Endometrium (tissue), 2 donors: Measurements from ENCODE around the gene SERAC1.
"Not testable (repeated sequence)": the region's sequence is repeated elsewhere in the genome, so short reads cannot be mapped to it uniquely, and the experiment has no call there.

Source experiments
- FAIRE-seq: peaks from 2 replicates; lab custom pipeline; 2012; peaks lifted over from hg19 to GRCh38; lab: Jason Lieb, UNC
- donor health status: control.
- donor health status: control.

SERAC1 gene

DNA sequence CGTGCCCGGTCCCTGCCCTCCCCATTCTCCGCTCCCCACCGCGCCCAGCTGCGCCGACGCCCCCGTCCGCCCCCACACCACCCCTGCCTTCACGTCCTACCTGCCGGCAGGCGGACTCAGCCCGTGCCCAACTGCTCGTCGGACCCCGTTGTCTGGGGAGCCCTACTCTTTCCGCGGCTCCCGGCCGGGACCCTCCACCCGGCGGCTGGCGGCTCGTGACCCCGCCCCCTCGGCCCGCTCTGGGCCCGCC, at the start of gene SERAC1:
SERAC1 (minus strand) TSS at position 223 of the 250 bp plus-strand sequence. CDS start 9,899 bp downstream, outside the sequence.
- FAIRE-seq, result no peak

DNA sequence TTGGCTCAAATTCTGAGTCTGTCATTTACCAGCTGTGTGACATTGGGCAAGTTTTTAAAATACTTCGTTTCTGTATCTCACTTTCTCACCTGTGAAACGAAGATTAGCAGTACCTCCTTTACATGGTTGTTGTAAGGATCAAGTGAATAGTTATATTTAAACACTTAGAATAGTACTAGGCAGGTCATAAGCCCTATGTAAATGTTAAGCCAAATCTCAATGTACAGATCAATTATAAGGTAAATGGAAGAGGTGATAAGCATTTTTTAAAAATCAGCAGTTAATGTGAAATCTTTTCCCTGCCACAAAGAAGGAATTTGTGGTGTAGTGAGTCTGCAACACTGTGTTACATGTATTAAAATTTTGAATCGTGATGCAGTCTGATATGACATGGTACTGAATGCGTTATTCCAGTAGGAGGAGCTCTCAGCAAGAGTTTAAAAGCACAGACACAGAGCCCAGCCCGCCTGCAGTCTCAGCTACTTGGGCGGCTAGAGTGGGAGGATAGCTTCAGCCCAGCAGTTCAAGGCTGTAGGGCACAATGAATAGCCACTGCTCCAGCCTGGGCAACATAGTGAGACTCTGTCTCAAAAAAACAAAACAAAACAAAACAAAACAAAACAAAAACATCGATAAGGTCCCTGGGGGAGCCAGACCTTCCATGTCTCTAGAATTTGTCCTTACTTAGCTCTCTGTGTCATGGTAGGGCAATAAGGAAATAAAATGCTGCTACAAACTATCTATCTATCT, 46.0 kb upstream of the SERAC1 start:
- peak; percentile 48 for FAIRE-seq

DNA sequence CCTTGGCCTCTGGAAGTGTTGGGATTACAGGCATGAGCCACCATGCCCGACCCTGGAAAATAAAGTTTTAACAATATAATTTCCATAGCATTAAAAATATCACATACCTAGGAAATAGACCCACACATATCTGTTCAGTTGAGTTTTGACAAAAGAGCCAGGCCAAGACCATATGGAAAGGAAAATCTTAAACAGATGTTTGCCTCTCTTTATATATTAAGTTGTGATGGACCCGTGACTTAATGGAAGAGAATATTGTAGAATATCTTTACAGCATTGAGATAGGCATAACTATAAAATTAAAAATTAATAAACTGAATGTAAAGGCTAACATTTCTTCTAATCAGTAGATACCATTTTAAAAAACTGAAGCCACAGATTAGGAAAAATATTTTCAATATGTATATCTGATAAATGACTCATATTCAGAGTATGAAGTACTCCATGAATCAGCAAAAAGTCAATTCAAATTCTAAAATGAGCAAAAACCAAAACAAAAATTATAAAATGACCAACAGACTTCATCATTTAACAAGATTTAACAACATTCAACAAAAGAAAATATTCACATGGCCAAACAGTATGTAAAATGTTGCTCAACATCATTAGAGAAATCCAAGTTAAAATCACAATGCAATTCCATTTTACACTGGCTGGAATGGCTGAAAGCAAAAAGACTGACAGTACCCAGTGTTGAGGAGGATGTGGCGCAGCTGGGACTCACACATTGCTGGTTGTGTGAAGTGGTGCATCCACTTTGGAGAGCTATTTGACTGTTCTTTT, 43.4 kb upstream of the SERAC1 start:
- FAIRE-seq, result no peak

DNA sequence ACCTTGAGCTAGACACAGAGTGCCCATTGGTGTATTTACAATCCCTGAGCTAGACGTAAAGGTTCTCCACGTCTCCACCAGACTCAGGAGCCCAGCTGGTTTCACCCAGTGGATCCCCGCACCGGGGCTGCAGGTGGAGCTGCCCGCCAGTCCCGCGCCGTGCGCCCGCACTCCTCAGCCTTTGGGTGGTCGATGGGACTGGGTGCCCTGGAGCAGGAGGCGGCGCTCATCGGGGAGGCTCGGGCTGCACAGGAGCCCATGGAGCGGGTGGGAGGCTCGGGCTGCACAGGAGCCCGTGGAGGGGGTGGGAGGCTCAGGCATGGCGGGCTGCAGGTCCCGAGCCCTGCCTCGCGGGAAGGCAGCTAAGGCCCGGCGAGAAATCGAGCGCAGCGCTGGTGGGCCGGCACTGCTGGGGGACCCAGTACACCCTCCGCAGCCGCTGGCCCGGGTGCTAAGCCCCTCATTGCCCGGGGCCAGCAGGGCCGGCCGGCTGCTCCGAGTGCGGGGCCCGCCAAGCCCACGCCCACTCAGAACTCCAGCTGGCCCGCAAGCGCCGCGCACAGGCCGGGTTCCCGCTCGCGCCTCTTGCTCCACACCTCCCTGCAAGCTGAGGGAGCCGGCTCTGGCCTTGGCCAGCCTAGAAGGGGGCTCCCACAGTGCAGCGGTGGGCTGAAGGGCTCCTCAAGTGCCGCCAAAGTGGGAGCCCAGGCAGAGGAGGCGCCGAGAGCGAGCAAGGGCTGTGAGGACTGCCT, 41.7 kb upstream of the SERAC1 start:
- FAIRE-seq, result not testable (repeated sequence)

DNA sequence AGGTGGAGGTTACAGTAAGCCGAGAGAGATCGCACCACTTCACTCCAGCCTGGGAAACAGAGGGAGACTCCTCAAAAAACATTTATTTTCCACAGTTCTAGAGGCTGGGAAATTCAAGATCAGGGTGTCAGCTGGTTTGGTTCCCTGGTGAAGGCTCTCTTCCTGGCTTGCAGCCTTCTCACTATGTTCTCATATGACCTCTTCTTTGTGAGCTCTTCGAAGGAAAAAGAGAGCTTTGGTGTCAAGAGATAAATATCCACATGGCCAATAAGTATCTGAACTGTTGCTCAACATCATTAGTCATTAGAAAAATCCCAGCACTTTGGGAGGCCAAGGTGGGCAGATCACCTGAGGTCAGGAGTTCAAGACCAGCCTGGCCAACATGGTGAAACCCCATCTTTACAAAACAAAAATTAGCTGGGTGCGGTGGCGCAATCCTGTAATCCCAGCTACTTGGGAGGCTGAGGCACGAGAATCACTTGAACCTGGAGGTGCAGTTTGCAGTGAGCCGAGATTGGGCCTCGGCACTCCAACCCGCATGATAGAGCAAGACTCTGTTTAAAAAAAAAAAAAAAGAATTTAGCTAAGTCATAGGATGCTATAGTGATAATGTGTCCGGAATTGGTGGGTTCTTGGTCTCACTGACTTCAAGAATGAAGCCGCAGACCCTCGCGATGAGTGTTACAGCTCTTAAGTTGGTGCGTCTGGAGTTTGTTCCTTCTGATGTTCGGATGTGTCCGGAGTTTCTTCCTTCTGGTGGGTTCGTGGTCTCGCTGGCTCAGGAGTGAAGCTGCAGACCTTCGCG, 40.4 kb upstream of the SERAC1 start:
- not testable (repeated sequence) for FAIRE-seq

DNA sequence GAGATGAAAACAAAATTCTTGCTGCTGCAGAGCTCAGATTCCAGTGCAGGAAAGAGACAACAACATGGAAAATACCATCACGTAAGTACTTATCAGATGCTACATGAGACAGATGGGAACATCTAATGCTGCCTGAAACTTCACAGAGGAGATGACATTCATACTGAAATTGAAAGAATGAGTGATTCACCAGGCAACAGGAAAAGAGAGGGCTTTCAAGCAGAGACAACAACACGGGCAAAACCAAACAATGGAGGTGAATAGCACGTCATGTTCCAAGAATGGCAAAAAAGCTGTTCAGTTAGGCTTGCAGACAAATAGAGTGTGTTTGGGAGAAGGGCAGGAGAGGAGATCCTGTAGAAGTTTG, 39.3 kb upstream of the SERAC1 start:
- no peak for FAIRE-seq

DNA sequence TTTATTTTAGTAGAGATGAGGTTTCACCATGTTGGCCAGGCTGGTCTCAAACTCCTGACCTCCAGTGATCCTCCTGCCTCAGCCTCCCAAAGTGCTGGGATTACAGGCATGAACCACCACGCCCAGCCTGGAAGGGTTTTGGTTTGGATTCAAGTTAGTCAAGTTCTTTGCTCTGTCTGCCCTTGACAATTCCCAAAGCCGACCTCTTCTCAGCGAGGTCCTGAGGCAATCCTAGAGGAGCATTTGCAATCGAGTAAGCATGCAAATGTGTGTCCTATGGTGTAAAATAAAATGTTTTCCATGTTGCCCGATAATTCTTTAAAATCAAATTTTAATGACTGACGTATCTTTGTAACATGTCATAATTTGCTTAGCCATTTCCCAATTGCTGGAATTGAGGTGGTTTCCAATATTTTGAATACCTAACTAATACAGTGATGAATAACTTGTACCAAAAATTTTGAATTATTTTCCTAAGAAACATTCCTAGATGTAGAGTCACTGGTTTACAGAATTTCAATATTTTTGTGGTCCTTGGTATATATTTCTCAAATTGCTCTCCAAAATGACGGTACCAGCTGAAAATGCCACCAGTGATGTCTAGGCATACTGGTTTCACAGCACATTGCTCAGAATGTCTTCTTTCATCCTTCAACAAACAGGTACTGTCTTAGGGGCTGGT, 38.8 kb upstream of the SERAC1 start:
- FAIRE-seq, result no peak

DNA sequence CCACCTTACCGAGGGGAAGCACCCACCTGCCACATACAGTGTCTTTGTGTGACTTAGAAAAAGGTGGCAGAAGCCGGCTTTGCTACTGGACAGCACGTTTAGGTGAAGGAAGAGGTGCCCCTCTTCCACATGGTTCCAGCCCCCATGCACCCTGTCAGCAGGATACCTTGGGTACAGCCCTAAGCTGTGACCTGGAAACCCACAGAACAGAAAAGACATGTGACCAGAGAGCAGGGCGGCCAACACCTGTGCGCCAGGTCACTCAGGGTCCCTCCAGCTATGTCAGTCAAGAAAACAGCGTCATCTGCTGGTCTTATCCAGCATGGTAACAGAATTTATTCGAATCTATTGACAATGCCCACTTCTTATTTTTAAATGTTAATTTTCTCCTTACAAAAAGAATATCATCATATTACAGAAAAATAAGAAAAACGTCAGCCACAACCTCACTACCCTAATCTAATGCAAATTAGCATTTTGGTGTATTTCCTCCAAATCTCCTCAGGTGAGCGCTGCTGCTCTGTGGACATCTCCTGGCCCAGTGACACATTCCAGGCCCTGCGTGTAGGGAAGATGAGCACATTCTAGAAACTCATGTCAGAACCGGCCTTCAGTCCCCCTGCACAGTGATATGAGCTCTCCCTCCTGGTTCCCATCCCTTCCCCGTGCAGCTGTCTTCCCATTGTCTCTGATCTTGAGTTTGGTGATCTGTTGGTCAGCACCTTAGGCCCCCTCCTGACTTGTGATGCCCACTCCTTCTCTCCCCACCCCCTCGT, 37.3 kb upstream of the SERAC1 start:
- FAIRE-seq, result no peak

DNA sequence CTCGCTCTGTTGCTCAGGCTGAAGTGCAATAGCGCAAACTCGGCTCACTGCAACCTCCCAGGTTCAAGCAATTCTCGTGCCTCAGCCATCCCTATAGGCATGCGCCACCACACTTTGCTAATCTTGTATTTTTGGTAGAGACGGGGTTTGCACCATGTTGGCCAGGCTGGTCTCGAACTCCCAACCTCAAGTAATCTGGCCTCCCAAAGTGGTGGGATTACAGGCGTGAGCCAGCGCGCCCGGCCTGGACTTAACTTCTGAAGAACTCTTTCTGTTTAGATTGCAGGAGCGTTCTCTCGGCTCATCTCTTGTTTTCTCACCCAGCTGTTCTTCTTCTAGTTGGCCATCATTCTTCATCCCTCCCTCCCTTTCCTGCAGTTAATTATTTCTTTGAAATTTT, 30.4 kb upstream of the SERAC1 start:
- FAIRE-seq, result no peak

DNA sequence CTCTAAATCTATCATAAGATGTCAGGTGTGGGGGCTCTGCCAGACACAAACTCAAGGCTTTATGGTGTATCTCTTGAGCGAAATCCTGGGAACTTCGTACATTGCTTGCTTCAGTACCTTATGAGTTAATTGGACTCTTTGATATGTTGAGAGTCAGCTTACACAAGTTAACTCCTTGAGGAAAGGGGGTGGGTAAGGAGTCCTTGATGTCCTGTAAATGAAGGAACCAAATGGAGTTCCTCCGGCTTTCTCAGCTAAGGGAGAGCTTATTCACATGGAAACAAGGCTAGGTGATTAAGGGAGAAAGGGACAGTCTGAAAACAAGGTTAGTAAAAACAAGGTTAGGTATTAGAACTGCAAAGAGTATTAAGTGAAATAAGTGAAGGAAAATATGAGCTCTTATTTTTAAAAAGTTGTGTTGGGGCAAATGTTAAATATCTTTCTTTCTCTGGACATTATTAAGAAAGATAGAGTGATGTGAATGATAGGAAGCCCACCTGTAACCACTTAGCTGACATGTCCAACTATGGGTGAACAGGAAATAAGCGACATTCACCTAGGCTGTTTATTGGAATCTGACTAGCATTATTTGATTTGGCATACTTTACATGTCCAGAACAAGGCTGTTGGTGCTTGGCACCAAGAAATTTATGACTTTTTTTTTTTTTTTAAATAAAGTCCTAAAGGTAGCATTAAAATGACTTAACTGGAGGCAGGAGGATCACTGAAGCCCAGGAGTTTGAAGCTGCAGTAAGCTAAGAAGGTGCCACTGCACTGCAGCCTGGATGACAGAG, 26.6 kb upstream of the SERAC1 start:
- no peak for FAIRE-seq

DNA sequence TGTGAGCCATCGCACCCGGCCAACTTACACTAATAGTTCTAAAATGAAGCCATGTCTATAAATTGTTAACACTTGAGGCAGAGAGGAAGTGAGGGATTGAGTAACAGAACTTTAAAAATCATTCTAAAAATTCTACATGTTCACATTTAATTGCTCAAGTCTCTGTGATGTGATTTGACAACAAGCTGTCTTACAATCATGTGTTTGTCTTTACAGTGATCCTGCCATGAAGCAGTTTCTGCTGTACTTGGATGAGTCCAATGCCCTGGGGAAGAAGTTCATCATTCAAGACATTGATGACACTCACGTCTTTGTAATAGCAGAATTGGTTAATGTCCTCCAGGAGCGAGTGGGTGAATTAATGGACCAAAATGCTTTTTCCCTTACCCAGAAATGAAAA, 23.7 kb upstream of the SERAC1 start:
- no peak for FAIRE-seq

DNA sequence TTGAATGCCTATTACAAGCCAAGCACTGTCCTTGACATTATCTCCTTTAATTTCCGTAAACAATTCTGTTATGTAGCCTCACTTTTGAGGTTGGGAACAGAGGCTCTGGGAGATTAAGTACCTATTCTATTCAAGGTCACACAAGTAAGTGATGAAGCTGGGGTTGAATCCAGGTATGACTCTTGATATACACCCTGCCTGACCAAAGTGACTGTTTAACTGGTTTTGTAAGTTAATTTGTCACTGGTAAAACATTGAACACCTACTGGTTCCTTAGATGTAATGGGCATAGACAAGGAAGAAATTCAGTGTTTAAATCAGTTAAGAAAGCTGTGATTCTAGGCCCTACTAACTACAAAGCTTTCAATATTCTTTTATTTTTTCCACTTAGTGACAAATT, 23.0 kb upstream of the SERAC1 start:
- no peak for FAIRE-seq

DNA sequence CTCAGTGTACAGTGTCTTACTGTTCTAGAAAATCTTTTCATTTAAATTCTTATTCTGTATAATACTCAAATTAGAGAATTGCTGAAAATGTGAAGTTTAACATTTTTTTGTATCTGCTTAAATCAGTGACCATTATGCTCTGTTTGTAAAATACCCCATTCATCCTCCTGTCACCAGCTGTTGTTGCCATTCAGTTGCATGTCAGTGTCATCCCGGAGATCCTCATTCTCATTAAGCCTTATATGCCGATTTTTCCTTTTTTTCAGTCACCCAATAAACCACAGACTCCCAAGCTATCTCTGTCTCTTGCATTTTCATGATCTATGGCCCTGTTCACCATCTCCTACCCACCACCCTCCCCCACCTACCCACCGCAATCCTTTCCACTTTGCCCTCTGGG, 20.5 kb upstream of the SERAC1 start:
- no peak for FAIRE-seq

DNA sequence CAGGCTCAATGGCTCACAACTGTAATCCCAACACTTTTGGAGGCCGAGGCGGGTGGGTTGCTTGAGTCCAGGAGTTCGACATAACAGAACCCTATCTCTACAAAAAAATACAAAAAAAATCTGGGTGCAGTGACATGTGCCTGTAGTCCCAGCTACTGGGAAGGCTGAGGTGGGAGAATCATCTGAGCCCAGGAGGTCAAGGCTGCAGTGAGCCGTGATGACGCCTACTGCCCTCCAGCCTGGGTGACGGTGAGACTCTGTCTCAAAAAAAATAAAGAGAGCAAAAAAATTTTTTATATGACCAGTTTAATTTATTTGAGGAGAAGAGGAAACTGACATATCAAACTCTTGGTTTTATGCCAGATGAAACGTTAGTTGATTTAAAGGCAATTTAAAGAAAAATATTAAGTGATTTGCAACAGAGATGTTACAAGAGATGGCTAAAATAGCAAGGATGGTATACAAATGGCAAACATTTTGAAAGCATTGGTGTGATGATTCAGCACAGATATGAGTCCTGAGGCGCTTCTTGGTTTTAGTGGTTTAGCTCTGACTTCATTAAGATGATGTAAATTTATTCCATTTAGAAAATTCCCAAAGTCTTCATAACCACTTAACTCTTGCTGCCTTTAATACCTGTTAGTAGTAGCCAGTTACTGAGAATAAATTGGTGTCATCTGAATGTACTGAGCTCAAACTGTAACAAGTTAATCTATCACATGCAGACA, 17.8 kb upstream of the SERAC1 start:
- no peak for FAIRE-seq

DNA sequence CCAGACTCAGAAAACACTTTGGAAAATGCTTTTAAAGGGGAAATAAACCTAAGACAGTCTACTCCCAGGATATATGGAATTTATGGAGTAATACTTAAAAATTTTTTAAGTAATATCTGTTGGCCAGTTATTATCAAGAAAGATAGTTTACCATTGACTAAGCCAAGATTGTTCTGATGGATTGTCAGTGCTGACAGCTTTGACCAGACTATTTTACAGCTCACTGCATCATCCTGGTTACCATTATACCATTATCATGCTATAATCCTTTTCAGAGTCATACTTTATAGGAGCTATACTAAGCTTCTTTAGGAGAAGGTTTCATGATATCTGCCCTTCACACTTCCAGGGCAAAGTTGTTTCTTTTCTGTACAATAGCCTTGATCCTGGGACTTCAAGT, 16.5 kb upstream of the SERAC1 start:
- FAIRE-seq, result no peak

DNA sequence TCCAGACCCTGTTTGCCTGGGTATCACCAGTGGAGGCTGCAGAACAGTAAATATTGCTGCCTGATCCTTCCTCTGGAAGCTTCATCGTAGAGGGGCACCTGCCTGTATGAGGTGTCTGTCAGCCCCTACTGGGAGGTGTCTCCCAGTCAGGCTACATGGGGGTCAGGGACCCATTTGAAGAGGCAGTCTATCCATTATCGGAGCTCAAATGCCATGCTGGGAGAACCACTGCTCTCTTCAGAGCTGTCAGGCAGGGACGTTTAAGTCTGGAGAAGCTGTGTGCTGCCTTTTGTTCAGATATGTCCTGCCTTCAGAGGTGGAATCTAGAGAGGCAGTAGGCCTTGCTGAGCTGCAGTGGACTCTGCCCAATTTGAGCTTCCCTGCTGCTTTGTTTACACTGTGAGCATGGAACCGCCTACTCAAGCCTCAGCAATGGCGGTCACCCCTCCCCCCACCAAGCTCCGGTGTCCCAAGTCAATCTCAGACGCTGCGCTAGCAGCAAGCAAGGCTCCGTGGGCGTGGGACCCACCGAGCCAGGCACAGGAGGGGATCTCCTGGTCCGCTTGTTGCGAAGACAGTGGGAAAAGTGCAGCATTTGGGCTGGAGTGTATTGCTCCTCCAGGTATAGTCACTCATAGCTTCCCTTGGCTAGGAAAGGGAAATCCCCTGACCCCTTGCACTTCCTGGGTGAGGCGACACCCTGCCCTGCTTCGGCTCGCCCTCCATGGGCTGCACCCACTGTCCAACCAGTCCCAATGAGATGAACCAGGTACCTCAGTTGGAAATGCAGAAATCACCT, 15.3 kb upstream of the SERAC1 start:
- not testable (repeated sequence) for FAIRE-seq

DNA sequence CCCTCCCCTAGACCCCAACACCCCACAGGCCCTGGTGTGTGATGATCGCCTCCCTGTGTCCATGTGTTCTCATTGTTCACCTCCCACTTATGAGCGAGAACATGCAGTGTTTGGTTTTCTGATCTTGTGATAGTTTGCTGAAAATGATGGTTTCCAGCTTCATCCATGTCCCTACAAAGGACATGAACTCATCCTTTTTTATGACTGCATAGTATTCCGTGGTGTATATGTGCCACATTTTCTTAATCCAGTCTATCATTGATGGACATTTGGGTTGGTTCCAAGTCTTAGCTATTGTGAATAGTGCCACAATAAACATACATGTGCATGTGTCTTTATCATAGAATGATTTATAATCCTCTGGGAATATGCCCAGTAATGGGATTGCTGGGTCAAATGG, 9.7 kb upstream of the SERAC1 start:
- not testable (repeated sequence) for FAIRE-seq

DNA sequence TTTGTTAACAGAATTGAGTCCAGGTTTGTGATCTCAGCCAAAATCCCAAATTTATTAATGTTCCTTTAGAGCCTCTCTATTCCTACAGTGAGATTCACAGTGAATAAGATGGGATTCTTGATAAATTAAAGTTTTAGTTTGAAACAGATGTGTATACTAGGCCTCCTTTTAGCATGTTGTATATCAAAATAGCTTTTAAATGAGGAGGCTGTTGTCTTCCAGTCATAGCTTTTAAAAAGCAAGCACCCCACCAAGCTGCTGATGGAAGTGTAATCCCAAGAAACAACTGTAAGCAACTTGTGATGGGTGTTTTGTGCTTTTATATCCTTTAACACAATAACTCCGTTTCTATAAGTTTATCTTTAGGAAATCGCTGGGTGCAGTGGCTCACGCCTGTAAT, 7.0 kb upstream of the SERAC1 start:
- no peak for FAIRE-seq

DNA sequence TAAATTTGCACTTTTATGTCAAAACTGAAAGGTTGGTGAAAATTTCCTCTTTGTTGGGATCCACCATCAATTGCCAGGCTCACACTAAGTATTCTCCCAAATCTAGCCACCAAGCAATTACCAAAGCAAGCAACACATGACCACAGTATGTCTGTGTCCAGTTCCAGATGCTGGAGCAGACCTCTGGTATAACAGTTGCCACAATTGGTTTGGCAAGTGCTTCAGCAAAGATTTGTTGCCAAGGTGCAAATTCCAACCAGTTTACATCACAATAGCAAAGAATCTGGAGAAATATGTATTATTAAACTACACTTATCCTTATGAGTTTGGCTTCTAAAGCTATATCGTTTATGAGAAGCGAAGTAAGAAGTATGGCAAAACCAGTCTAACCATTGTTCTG, 6.5 kb upstream of the SERAC1 start:
- no peak for FAIRE-seq
